HG03039 (cell line): ENCODE measurements around the gene ARHGAP15.

Experiments used
- ATAC-seq: cut with Tn5 transposase; IDR thresholded peaks from one replicate; pipeline ENCODE4 v1.9.1; 2021; ENCODE audit warnings: mild to moderate bottlenecking, moderate library complexity; ENCODE audit not compliant: unreplicated experiment

ARHGAP15 gene

GRCh38 chr2:143165291-143165690 lies 36.1 kb downstream of the ARHGAP15 start:
- ATAC-seq, result no peak

GRCh38 chr2:143169105-143169504 lies 39.9 kb downstream of the ARHGAP15 start:
- ATAC-seq, result no peak

DNA sequence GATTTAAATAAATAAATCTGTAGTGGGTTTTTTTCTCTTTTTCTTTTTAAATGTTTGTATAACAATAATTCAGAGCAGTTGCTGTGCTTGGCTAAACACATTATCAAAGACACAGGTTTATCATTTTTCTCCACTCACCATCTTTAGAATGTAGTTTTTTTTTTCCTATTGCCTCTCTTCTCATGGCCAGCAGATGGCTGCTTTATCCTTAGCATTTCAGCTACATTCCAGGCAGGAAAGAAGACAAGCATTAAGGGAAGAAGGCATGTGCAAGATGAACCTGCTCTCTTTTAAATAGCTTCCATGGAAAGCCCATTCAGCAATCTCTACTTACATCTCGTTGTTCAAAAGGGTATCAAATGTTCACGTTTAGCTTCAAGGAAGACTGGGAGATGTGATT lies 42.6 kb downstream of the ARHGAP15 start:
- no peak for ATAC-seq

GRCh38 chr2:143175438-143175837 lies 46.2 kb downstream of the ARHGAP15 start:
- ATAC-seq, result no peak

- no peak for ATAC-seq
Measured at GRCh38 chr2:143176606-143177005, 47.4 kb downstream of the ARHGAP15 start.

DNA sequence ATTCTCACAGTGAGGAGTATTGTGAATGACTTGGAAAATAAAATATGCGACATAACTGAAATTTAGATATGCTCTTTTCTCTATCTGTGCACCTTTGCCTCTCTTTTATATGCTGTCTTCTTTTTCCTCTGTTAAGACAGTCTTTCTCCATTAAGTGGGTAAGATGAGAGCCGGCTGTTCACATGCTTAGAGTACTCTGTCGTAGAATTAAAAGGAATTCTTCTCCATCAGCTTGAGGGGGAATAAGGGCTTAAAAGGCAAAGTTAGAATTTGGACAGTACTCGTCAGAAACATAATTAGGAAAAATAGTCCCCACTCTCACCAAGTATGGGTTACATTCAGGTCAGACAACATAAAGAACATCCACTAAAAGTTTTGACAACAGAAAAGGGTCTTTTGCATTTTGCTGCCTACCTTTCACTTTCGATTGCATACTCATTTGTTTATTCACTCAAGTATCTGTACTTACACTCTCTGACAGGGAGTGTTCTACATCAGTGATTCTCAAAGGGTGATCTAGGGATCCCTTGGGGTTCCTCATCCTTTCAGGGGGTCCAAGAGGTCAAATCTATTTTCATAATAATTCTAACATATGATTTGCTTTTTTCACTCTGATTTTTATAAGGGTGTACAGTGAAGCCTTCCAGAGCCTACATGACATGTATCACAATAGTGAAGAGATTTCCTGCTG lies 48.0 kb downstream of the ARHGAP15 start:
- ATAC-seq, result peak; percentile 97

DNA sequence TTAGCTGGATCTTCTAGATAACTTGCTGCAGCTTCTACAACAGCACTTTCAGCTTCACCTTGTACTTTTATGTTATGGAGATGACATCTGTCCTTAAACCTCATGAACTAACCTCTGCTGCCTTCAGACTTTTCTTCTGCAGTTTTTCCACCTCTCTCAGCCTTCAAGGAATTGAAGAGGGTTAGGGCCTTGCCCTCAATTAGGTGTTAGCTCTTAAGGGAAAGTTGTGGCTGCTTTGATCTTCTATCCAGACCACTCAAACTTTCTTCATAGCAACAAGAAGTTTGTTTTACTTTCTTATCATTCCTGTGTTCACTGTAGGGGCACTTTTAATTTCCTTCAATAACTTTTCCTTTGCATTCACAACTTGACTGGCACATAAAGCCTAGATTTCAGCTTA lies 52.3 kb downstream of the ARHGAP15 start:
- no peak for ATAC-seq

DNA sequence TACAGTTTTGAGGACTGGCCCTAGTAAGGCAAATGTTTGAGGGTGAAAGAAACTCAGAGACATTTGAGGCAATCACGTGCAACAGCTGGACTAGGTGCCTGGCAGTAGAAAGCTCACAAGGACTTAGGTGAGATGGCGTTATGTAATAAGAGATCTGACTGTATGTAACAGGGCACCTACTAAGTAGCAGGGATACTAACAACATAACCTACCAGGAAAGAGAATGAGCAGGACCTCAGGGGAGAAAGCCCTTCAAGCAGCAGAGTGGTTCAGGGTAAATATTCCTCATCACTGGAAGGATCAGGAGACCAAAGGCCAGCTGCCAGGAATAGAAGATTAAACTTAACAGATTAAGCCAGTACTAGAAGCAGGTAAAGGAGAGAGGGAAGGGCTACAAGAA lies 53.4 kb downstream of the ARHGAP15 start:
- no peak for ATAC-seq

GRCh38 chr2:143183804-143184463 lies 54.7 kb downstream of the ARHGAP15 start:
- peak; percentile 94 for ATAC-seq

- no peak for ATAC-seq
Measured at GRCh38 chr2:143186876-143187275, 57.7 kb downstream of the ARHGAP15 start.

GRCh38 chr2:143190431-143190830 lies 61.2 kb downstream of the ARHGAP15 start:
- ATAC-seq, result no peak

GRCh38 chr2:143192106-143192505 lies 62.9 kb downstream of the ARHGAP15 start:
- no peak for ATAC-seq

DNA sequence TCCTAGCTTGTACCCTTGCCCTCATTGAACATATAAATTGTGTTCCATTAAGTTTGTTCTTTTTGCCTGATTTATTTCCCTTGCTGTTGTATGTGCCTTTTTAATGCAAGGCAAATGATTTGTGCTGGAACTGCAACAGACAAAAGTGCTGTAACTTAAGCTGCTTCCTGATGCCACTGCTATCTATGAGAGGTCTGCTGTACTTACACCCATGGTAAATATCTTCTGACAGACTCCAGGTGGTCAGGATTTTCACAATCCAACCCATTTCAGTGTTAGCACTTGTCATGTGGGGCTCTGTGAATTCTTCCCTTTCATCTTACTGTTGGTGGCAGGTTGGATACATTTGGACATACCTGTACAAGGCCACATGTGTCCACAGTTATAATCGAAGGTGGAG lies 63.5 kb downstream of the ARHGAP15 start:
- no peak for ATAC-seq

DNA sequence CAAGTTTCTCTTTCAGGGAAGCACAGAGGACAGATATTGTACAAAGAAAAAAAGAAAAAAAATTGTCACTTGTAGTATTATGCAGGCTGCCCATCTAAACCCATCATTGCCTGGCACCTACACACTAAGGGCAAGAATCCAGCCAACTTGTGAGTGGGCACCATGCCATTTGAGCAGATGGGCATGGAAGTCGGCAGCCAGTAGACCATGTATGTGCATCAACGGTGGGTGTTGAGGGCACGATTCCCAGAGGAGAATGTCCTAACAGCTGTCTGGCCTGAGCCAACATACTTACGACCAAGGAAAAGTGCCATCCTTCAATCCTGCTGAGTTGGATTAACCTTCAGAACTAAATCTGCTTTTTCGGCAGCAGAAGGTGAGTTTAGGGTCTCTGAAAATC lies 63.9 kb downstream of the ARHGAP15 start:
- ATAC-seq, result no peak

DNA sequence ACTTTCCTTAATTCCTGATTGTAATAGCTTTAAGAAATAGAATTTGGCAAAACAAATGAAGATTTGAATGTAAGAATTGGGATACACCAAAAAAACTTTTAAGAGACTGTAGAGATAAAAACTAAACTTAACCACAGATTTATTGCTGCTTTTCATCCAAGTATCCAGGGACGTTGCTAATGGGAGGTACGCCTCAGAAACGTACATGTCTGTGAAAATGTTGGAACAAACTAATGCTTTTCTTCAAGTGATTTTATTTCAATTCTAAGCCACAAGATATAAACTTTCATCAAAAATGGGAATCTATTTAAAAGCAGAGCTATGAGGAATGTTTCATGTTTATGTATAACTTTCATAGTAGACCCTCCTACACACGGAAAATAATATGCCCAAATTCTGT lies 66.3 kb downstream of the ARHGAP15 start:
- ATAC-seq, result no peak

DNA sequence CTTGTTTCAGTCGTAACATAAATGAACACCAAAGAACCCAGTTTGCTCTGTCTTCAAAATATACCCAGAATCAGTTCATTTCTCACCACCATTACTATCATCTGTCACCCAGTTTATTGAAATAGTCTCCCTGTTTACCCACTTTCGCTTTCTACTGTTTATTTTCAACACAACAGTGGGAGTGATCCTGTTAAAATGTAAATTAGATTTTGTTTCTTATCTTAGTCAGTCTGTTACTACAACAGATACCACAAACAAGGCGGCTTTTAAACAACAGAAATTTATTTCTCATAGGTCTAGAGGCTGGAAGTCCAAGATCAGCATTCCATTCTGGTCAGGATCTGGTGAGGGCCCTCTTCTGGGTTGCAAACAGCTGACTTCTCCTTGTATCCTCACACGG lies 74.8 kb downstream of the ARHGAP15 start:
- ATAC-seq, result no peak

GRCh38 chr2:143205106-143205764 lies 76.0 kb downstream of the ARHGAP15 start:
- no peak for ATAC-seq

GRCh38 chr2:143209570-143210445 lies 80.6 kb downstream of the ARHGAP15 start:
- ATAC-seq, result no peak

DNA sequence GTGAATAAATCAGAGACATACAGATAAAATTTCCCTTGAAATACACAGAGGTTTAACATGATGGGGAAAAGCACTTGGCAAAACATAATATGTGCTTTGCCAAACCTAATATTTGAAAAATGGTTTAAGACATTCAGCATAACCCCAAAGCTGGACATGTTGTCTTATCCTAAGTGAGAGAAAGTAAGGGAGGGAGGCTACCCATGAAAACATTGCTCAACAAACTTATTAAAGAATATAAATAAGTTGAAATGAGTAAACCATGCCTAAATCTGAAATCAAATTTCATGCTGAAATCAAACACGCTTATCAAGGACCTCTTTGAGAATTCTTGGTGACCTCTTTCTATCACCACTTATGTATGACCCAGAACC lies 81.2 kb downstream of the ARHGAP15 start:
- no peak for ATAC-seq

GRCh38 chr2:143217512-143218115 lies 88.4 kb downstream of the ARHGAP15 start:
- no peak for ATAC-seq

DNA sequence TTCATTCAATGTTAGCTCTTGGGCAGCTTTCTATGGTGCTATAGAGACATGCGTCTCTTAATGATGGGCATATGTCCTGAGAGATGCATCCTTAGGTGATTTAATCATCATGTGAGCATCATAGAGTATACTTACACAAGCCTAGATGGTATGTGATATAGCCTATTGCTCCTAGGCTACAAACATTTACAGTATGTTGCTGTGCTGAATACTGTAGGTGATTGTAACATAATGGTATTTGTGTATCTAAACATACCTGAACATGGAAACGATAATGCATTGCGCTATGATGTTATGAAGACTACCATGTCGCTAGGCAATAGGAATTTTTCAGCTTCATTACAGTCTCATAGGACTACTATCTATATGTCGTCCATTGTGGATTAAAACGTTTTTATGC lies 89.4 kb downstream of the ARHGAP15 start:
- no peak for ATAC-seq
